Adrenal gland (tissue), 5 donors: ENCODE data around the gene SLC9A5.
A peak's percentile ranks its signal among the peaks of the same experiment; 100 is the strongest.

ENCODE experiments used
- CTCF ChIP-seq, 6 experiments: fragments of 450-650 bp in 4 of 6; fragments of 200-600 bp in 2 of 6; sonication (generic) in 1 of 6; IDR thresholded peaks; 1 replicate in 5 of 6; 2 replicates in 1 of 6; pipeline versions ENCODE4 v1.5.1 to v1.8.0; 2016 to 2021; ENCODE audit warnings: antibody characterized with exemption in 6 of 6, mild to moderate bottlenecking in 2 of 6, moderate library complexity in 1 of 6
- POLR2A ChIP-seq, 2 donors: fragments of 450-650 bp; IDR thresholded peaks; one replicate each; pipeline ENCODE4 v1.6.1; 2017; ENCODE audit warnings: antibody characterized with exemption in 2 of 2, mild to moderate bottlenecking in 2 of 2, moderate library complexity in 1 of 2
- donor health status: DM: no; HTN: no; CAD: no.

- peak in 5 of 6 experiments; percentile 38 to 55 (median 43) for TF ChIP-seq CTCF (IDR thresholded peaks at IDR 0.05)
- TF ChIP-seq POLR2A (IDR thresholded peaks at IDR 0.05): no peak
These were observed 36.2 kb downstream of the SLC9A5 start for GRCh38 chr16:67284699-67285646.
